Head of caudate nucleus (tissue), 42 donors: Measurements from ENCODE around the gene IDE.
A peak's percentile ranks its signal among the peaks of the same experiment; 100 is the strongest.
"Not testable (repeated sequence)": the region's sequence is repeated elsewhere in the genome, so short reads cannot be mapped to it uniquely, and the experiment has no call there.

Source experiments
- DNase-seq, 42 donors: peaks; one replicate each; pipeline versions ENCODE4 v3.0.0 to v3.0.0-alpha.2; 2020 to 2021; ENCODE audit warnings: mixed read lengths in 7 of 42
- intact Hi-C: fragments of 100-400 bp; cut with DNase I; formaldehyde crosslinking; loops from one replicate; pipeline ENCODE4 v1.15.0; 2022

IDE gene

GRCh38 chr10:92571649-92572048 lies 2.2 kb downstream of the IDE start:
- intact Hi-C loops, result no loop called here
- no peak for DNase-seq

GRCh38 chr10:92569663-92570062 lies 4.2 kb downstream of the IDE start:
- DNase-seq, intact Hi-C loops: not testable (repeated sequence)

GRCh38 chr10:92569071-92569470 lies 4.8 kb downstream of the IDE start:
- no peak for DNase-seq
- intact Hi-C loops, result no loop called here

- DNase-seq, result peak in 6 of 42 donors; percentile 8 to 58 (median 16)
- intact Hi-C loops, result no loop called here
Measured at GRCh38 chr10:92567952-92568600, 5.8 kb downstream of the IDE start.

- intact Hi-C loops, result no loop called here
Measured at GRCh38 chr10:92562424-92562823, 11.5 kb downstream of the IDE start.

GRCh38 chr10:92559046-92559445 lies 14.8 kb downstream of the IDE start:
- no peak for DNase-seq

More at GRCh38 chr10:92562424-92562823, 11.5 kb downstream of the IDE start:
- DNase-seq, result no peak

GRCh38 chr10:92553959-92554358 lies 19.9 kb downstream of the IDE start:
- intact Hi-C loops, result no loop called here
- no peak for DNase-seq

More at GRCh38 chr10:92559046-92559445, 14.8 kb downstream of the IDE start:
- intact Hi-C loops, result no loop called here

- DNase-seq, result no peak
- intact Hi-C loops, result no loop called here
Measured at GRCh38 chr10:92552310-92552709, 21.6 kb downstream of the IDE start.

GRCh38 chr10:92550924-92551323 lies 23.0 kb downstream of the IDE start:
- intact Hi-C loops, result no loop called here
- DNase-seq, result no peak

GRCh38 chr10:92547676-92548075 lies 26.2 kb downstream of the IDE start:
- intact Hi-C loops, result no loop called here
- no peak for DNase-seq

GRCh38 chr10:92545556-92545955 lies 28.3 kb downstream of the IDE start:
- intact Hi-C loops, result no loop called here
- no peak for DNase-seq

GRCh38 chr10:92544296-92544695 lies 29.6 kb downstream of the IDE start:
- no peak for DNase-seq
- intact Hi-C loops, result no loop called here

- intact Hi-C loops, result no loop called here
Measured at GRCh38 chr10:92542458-92542857, 31.4 kb downstream of the IDE start.

GRCh38 chr10:92541583-92541982 lies 32.3 kb downstream of the IDE start:
- intact Hi-C loops, result no loop called here
- no peak for DNase-seq

More at GRCh38 chr10:92542458-92542857, 31.4 kb downstream of the IDE start:
- DNase-seq, result no peak

GRCh38 chr10:92538231-92538958 lies 35.5 kb downstream of the IDE start:
- DNase-seq, result no peak
- intact Hi-C loops, result no loop called here

- DNase-seq, result no peak
- intact Hi-C loops, result no loop called here
Measured at GRCh38 chr10:92530891-92531535, 42.9 kb downstream of the IDE start.

- intact Hi-C loops, result no loop called here
Measured at GRCh38 chr10:92530421-92530820, 43.5 kb downstream of the IDE start.

GRCh38 chr10:92527716-92528115 lies 46.2 kb downstream of the IDE start:
- intact Hi-C loops, result no loop called here
- no peak for DNase-seq

More at GRCh38 chr10:92530421-92530820, 43.5 kb downstream of the IDE start:
- DNase-seq, result no peak

- DNase-seq, result no peak
- intact Hi-C loops, result no loop called here
Measured at GRCh38 chr10:92523639-92524038, 50.3 kb downstream of the IDE start.

GRCh38 chr10:92517034-92517655 lies 56.7 kb downstream of the IDE start:
- DNase-seq, result peak in 40 of 42 donors; percentile 33 to 92 (median 76)
- intact Hi-C loops, result loop anchor here (2.0 to 10.0 kb wide), 2 partner anchors 58 to 368 kb away; partner anchors contain the start of gene IDE
